Measurements from ENCODE around the gene CCSER1. TPM values are rescaled to one million over a fixed set of nuclear protein-coding genes. Genes with fewer than 3 reads are reported as not detected.
A peak's percentile ranks its signal among the peaks of the same experiment; 100 is the strongest.

The CCSER1 gene
- total RNA-seq, 1 experiment from 2014 or later: 5.9 TPM

GRCh38 chr4:90124276-90124675 lies 2.9 kb upstream of the CCSER1 start:
- Histone ChIP-seq H3K9me3 (ENCODE audit: insufficient read depth, low read depth) (no peaks in the 10 kb centered on the region), H3K79me2 (ENCODE audit: low read depth) (no peaks in the 10 kb centered on the region), H3K9me2 (ENCODE audit: insufficient read depth) (no peaks in the 10 kb centered on the region), H3F3A (ENCODE audit: insufficient read depth, low read depth) (no peaks in the 10 kb centered on the region), H3K36me3 (ENCODE audit: low read depth) (no peaks in the 10 kb centered on the region), H2AFZ (no peak overlapping the region), H3K4me1 (replicated peaks; ENCODE audit: insufficient read depth) (no peaks in the 10 kb centered on the region), H3K27me3 (ENCODE audit: insufficient read depth, low read depth) (no peaks in the 10 kb centered on the region), H3K4me2 (no peak overlapping the region), H4K20me1 (ENCODE audit: insufficient read depth) (no peaks in the 10 kb centered on the region), H3K4me3 (no peak overlapping the region), H3K27ac (no peak overlapping the region)
- POLR2A ChIA-PET (ENCODE audit: unreplicated experiment): no interaction called here
- no peak for DNase-seq
- CTCF ChIA-PET: no interaction called here
- intact Hi-C loops (cut with micrococcal nuclease; ENCODE audit: unreplicated experiment): no loop called here
- BruUV-seq (replicated peaks): no TSS peak
- TF ChIP-seq CTCF (conservative IDR thresholded peaks at IDR 0.05) (no peak), EZH2 (IDR thresholded peaks at IDR 0.05; ENCODE audit: low read depth) (no peak)

- H3K9me2 ChIP-seq (ENCODE audit: insufficient read depth): no peaks in the 10 kb centered on the region
- intact Hi-C loops (cut with micrococcal nuclease; ENCODE audit: unreplicated experiment): loop anchor here (5.0 kb wide), 1 partner anchor 100 kb away; no protein-coding TSS in a partner anchor
- peak overlapping the region; percentile 81 for H3K4me2 ChIP-seq
- H4K20me1 ChIP-seq (ENCODE audit: insufficient read depth): no peaks in the 10 kb centered on the region
- no peaks in the 10 kb centered on the region for H3F3A ChIP-seq (ENCODE audit: insufficient read depth, low read depth)
- H3K9me3 ChIP-seq (ENCODE audit: insufficient read depth, low read depth): no peaks in the 10 kb centered on the region
- 0 out of 2 replicates have a peak, but pooled peaks cover 7% of the 10 kb centered on the region for H3K79me2 ChIP-seq (ENCODE audit: low read depth)
- no peak for DNase-seq
- no TSS peak for BruUV-seq (replicated peaks)
- H2AFZ ChIP-seq: no peak overlapping the region
- no peaks in the 10 kb centered on the region for H3K36me3 ChIP-seq (ENCODE audit: low read depth)
- H3K27ac ChIP-seq: no peak overlapping the region
- peak overlapping the region; percentile 63; the same call in 1 of the 2 replicates for H3K4me3 ChIP-seq
- CTCF ChIA-PET: no interaction called here
- no peaks in the 10 kb centered on the region for H3K4me1 ChIP-seq (replicated peaks; ENCODE audit: insufficient read depth)
- no peak for TF ChIP-seq CTCF (conservative IDR thresholded peaks at IDR 0.05)
- no peak for TF ChIP-seq EZH2 (IDR thresholded peaks at IDR 0.05; ENCODE audit: low read depth)
- H3K27me3 ChIP-seq (ENCODE audit: insufficient read depth, low read depth): no peaks in the 10 kb centered on the region
- POLR2A ChIA-PET (ENCODE audit: unreplicated experiment): no interaction called here
Observed at GRCh38 chr4:90126805-90127204, 389 bp upstream of the CCSER1 start.

GRCh38 chr4:90127706-90128345 lies 632 bp downstream of the CCSER1 start:
- intact Hi-C loops (cut with micrococcal nuclease; ENCODE audit: unreplicated experiment): loop anchor here (5.0 kb wide), 1 partner anchor 101 kb away; no protein-coding TSS in a partner anchor
- no TSS peak for BruUV-seq (replicated peaks)
- no peaks in the 10 kb centered on the region for H3K9me2 ChIP-seq (ENCODE audit: insufficient read depth)
- POLR2A ChIA-PET (ENCODE audit: unreplicated experiment): no interaction called here
- 0 out of 2 replicates have a peak, but pooled peaks cover 7% of the 10 kb centered on the region for H3K79me2 ChIP-seq (ENCODE audit: low read depth)
- H3K36me3 ChIP-seq (ENCODE audit: low read depth): no peaks in the 10 kb centered on the region
- H3K4me3 ChIP-seq: peak overlapping the region; percentile 63
- H3K27ac ChIP-seq: peak overlapping the region; percentile 66
- H3K27me3 ChIP-seq (ENCODE audit: insufficient read depth, low read depth): no peaks in the 10 kb centered on the region
- H3K4me2 ChIP-seq: peak overlapping the region; percentile 81
- H4K20me1 ChIP-seq (ENCODE audit: insufficient read depth): no peaks in the 10 kb centered on the region
- DNase-seq: peak in 1 of 2 experiments; percentile 27
- CTCF ChIA-PET: no interaction called here
- no peaks in the 10 kb centered on the region for H3K4me1 ChIP-seq (replicated peaks; ENCODE audit: insufficient read depth)
- H2AFZ ChIP-seq: peak overlapping the region; percentile 76
- H3K9me3 ChIP-seq (ENCODE audit: insufficient read depth, low read depth): no peaks in the 10 kb centered on the region
- TF ChIP-seq CTCF (conservative IDR thresholded peaks at IDR 0.05) (no peak), EZH2 (IDR thresholded peaks at IDR 0.05; ENCODE audit: low read depth) (no peak)
- H3F3A ChIP-seq (ENCODE audit: insufficient read depth, low read depth): no peaks in the 10 kb centered on the region

All from PC-9 (cell line).